GM18508 (cell line): ENCODE data around the gene TMEM63B.
"Not testable (repeated sequence)": the region's sequence is repeated elsewhere in the genome, so short reads cannot be mapped to it uniquely, and the experiment has no call there.

ENCODE experiments used
- ATAC-seq: cut with Tn5 transposase; IDR thresholded peaks from one replicate; pipeline ENCODE4 v1.9.1; 2021; ENCODE audit warnings: moderate number of reproducible peaks; ENCODE audit not compliant: insufficient read depth, unreplicated experiment

TMEM63B gene

DNA sequence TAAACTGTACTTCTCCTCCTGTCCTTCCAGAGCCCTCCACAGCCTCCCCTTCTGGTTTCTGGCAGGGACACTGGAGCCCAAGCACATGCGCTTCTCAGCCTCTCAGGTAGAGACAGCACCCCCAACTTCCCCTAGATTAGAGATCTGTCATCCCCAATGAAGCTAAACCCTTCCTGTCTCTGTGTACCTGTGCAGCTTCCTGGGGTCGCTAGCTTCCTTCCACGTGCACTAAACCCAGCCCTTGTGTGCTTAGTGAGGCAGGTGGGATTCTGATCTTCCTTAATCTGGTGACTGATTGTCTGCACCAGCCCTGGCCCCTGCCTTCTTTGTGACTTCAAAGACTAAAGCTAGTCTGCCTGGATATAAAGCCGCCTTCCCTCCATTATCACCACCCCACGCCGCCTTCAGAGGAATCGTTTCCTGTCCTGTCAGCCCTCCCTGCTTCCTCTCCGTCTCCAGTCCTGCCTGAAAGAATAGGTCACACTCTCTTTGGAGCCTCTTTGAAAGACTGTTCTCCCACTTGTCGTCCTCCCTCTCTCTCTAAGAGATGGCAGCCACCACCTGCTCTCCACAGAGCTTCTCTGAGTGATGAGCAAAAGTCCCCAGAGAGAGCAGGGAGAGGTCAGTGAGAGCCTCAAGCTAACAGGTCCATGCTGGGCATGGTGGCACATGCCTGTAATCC lies 58.7 kb downstream of the TMEM63B start:
- ATAC-seq: no peak

DNA sequence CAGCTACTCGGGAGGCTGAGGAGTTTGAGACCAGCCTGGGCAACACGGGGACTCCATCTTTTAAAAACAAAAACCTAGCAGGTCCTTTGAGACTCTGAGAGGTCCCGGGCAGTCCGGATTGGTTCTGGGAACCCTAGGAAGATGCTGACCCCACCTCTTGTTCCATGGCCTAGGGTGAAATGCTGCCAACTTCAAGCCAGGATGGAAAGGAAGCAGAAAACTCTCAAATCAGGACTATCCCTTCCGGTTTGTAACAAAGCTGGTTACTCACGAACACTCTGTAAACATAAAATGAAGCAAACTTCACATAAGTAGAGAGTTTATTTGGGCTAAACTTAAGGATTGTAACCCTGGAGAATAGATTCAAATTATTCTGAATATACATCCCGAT lies 59.3 kb downstream of the TMEM63B start:
- ATAC-seq: no peak

- ATAC-seq: no peak
Measured at GRCh38 chr6:44188819-44189218, 61.5 kb downstream of the TMEM63B start.

DNA sequence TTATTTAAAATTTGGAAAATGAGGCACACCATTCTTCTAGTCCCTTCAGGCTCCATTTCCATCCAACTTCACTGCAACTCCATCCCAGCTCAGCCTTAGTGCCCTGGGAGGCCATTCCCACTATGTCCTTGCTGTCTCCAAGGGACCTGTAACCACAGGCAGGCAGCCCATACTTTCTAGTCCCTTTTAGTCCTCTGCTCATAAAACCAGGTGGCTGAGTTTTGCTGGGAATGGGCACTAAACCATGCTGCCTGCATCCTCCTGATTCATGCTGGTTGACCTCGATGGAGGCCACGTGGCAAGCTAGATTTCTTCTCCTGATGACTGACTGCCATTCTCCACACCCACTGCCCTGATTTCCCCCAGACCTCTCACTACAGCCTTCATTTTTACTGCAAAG lies 61.9 kb downstream of the TMEM63B start:
- ATAC-seq: no peak

- no peak for ATAC-seq
Measured at GRCh38 chr6:44190715-44191114, 63.4 kb downstream of the TMEM63B start.

DNA sequence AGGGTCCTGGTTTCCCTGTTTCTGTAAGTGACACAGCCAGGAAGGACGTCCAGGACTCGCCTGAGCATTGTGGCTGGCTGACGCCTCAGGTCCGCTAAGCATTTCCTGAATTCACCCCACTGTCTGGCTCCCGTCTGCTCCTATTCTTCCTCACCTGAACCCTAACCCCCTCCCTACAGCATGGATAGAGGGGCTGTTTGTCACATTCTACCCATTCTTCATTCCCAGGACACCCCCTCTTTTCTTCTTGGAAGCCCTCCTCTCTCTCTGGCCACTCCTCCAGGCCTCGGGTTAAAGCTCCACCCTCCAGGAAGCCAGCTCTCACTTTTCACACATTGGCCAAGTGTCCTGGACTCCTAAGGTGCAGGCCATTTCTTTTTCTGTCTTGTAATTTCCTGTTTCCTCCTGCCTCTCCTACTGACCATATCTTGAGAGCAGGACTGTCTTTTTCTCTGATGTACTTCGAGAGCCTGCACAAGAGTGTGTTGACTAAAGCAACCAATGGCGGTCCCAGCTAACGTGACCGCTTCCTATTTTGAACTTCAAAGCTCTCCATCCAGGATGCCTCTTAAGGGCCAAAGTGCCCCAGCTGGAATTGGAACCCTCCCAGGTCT lies 65.2 kb downstream of the TMEM63B start:
- ATAC-seq: no peak

DNA sequence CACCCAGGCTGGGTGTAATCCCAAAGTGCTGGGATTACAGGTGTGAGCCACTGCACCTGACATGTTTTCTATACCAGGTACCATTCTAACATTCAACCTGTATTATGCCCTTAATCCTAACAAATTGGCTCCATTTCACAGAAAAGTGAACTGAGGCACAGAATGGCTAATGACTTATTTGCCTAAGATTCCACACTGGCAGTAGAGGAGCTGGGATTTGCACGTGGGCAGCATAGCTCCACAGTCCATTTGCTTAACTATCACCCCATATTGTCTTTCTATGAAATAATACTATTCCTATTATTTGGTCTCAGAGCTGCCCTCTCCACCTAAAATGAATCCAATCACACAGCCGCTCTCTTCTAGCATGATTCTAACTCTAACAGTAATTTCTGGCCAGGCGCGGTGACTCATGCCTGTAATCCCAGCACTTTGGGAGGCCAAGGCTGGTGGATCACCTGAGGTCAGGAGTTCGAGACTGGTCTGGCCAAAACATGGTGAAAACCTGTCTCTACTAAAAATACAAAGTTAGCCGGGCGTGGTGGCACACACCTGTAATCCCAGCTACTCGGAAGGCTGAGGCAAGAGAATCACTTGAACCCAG lies 66.1 kb downstream of the TMEM63B start:
- ATAC-seq: no peak

DNA sequence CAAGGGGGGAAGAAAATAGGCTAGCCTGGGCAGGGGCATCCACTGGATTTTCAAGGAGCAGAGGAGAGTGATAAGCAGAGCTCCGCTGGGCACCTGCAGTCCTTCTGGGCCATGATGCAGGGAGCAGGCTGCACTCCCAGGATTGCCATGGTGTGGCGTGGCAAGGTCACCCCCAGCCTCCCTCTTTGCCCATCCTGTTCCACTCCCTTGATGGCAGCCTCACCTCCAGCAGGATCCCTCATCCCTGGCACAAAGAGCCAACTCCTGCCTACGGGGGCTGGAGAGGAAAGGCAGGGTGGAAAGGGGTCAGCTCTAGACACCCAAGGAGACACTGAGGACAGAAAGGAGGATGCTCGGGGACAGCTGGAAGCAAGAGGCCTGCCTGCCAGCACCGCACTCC lies 67.0 kb downstream of the TMEM63B start:
- no peak for ATAC-seq

DNA sequence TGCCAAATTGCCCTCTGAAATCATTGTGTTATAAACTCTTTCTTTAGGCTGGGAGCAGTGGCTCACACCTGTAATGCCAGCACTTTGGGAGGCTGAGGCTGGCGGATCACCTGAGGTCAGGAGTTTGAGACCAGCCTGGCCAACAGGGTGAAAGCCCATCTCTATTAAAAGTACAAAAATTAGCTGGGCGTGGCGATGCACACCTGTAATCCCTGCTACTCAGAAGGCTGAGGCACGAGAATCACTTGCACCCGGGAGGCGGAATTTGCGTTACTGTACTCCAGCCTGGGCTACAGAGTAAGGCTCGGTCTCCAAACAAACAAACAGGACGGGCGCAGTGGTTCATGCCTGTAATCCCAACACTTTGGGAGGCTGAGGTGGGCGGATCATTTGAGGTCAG lies 69.0 kb downstream of the TMEM63B start:
- not testable (repeated sequence) for ATAC-seq

- no peak for ATAC-seq
Measured at GRCh38 chr6:44198684-44199083, 71.3 kb downstream of the TMEM63B start.

DNA sequence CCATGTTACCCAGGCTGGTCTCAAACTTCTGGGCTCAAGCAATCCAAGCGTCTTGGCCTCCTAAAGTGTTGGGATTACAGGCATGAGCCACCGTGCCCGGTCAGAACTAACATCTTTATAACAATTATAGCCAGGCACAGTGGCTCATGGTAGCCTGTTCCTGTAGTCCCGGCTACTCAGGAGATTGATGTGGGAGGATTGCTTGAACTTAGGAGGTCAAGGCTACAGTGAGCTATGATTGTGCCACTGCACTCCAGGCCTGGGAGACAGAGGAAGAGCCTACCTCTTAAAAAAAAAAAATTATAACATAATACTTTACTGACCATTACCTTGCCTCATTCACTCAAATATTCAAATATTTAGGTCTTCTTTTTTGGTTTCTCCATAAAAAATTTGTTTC lies 72.5 kb downstream of the TMEM63B start:
- no peak for ATAC-seq

DNA sequence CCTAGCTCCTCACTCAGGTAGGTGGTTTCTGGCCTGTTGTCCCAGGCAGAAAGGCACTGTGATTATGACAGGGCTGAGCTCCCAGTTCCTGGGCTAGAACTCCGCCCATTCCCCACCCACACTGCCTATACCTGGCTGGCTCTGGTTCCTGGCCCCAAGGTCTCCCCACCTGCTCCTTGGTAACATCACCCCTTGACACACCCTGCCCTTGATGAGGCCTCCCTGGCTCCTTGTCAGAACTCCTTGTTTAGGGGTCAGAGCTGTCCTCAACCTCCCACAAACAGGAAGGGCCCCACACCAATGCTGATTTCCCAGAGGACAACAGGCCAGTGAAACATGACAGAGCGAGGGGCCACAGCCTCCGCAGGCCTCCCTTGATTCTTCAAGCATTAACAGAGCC lies 73.8 kb downstream of the TMEM63B start:
- no peak for ATAC-seq

DNA sequence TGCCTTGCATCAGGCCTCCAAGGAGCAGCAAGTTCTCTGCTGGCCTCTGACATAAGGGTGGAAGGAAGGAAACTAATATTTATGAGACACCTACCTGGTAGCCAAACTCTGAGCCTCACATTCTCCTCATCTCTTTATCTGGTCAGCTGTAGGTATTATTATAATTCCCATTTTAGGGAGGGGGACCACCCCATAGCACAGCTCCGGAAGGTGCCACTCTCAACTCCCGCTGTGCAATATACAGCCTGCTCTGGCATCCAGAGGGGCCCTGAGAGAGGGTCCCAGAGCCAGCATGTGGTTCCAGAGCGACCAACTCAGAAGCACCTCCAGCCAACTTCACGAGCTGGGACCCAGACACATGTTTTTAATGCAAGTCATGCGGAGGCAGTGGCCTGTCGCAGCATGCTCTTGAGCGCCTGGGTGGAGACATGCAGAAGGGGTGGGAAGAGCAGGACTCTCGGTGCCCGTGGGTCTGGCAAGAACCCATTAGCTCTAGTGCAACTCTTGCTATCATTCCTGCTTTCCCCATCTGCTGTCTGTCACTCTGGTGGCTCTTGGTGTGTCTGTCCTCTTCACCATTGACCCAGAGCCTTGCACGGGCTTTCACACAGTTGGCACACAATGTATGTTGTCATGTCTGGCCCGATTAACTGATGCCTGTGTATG lies 74.4 kb downstream of the TMEM63B start:
- no peak for ATAC-seq

- ATAC-seq: no peak
Measured at GRCh38 chr6:44202332-44202971, 75.1 kb downstream of the TMEM63B start.

DNA sequence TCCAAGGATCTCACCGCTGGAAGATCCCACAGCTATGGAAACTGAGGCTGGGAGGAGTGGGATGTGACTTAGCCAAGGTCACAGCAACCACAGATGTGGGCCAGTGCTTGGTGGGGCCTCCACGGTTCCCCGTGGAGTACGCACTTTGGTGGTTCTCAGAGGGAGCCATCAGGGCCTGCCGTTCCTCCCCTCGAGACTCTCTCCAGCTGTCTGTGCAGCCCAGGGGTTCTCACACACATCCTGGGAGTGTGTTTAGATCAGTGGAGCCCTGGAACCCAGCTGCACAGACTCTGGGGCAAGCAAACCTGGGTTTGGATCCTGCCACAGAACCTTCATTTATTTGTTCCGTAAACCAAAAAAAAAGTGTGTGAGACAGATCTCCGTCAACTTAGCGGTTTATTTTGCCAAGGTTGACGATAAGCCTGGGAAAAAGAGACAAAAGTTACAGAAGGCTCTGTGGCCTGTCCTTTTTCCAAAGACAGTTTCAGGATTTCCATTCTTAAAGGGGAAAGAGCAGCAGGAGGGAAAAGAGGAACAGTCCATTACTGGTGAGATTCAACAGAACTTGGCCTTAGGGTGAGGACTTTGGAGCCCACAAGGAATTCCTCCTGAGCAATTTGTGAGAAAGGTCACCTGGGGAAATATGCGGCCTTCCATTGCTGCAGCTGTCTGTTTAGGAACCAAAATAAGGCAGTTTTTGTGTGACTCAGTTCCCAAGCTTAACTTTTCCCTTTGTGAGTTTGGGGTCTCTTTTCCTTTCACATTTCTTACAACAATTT lies 75.8 kb downstream of the TMEM63B start:
- no peak for ATAC-seq

- ATAC-seq: no peak
Measured at GRCh38 chr6:44203955-44204354, 76.6 kb downstream of the TMEM63B start.
